HuH-7 (cell line): ENCODE results near the gene IFI27L2.

Experiments
- DNase-seq: peaks from one replicate; pipeline ENCODE4 v3.0.0; 2011; ENCODE audit warnings: low spot score

Gene IFI27L2

GRCh38 chr14:94152676-94153075 lies 23.3 kb upstream of the IFI27L2 start:
- DNase-seq = no peak

GRCh38 chr14:94145902-94146527 lies 16.6 kb upstream of the IFI27L2 start:
- no peak for DNase-seq

- no peak for DNase-seq
Measured at GRCh38 chr14:94144765-94145164, 15.4 kb upstream of the IFI27L2 start.

- DNase-seq = no peak
Measured at GRCh38 chr14:94143711-94144110, 14.3 kb upstream of the IFI27L2 start.

GRCh38 chr14:94143239-94143638 lies 13.8 kb upstream of the IFI27L2 start:
- no peak for DNase-seq

- no peak for DNase-seq
Measured at GRCh38 chr14:94142836-94143235, 13.4 kb upstream of the IFI27L2 start.

- DNase-seq = no peak
Measured at GRCh38 chr14:94142247-94142646, 12.8 kb upstream of the IFI27L2 start.

- no peak for DNase-seq
Measured at GRCh38 chr14:94139421-94139820, 10.0 kb upstream of the IFI27L2 start.

- DNase-seq = no peak
Measured at GRCh38 chr14:94139006-94139405, 9.6 kb upstream of the IFI27L2 start.

GRCh38 chr14:94138251-94138650 lies 8.8 kb upstream of the IFI27L2 start:
- no peak for DNase-seq

- peak; percentile 62 for DNase-seq
Measured at GRCh38 chr14:94136575-94137331, 7.3 kb upstream of the IFI27L2 start.

- no peak for DNase-seq
Measured at GRCh38 chr14:94135476-94135875, 6.1 kb upstream of the IFI27L2 start.

- DNase-seq = peak; percentile 58
Measured at GRCh38 chr14:94132285-94132887, 3.0 kb upstream of the IFI27L2 start.

- DNase-seq = peak; percentile 22
Measured at GRCh38 chr14:94129758-94130414, 482 bp upstream of the IFI27L2 start.

- no peak for DNase-seq
Measured at GRCh38 chr14:94128216-94128839, 1.1 kb downstream of the IFI27L2 start.

GRCh38 chr14:94127330-94127729 lies 2.1 kb downstream of the IFI27L2 start:
- DNase-seq = no peak

- no peak for DNase-seq
Measured at GRCh38 chr14:94126800-94127199, 2.6 kb downstream of the IFI27L2 start.

GRCh38 chr14:94126419-94126677 lies 3.1 kb downstream of the IFI27L2 start:
- no peak for DNase-seq

- no peak for DNase-seq
Measured at GRCh38 chr14:94125659-94126418, 3.6 kb downstream of the IFI27L2 start.

- DNase-seq = no peak
Measured at GRCh38 chr14:94124582-94125377, 4.6 kb downstream of the IFI27L2 start.

- no peak for DNase-seq
Measured at GRCh38 chr14:94123868-94124267, 5.5 kb downstream of the IFI27L2 start.
